Thyroid gland (tissue), 4 donors: ENCODE measurements around the gene TNFSF13.

Source experiments
- POLR2A ChIP-seq, 2 donors: fragments of 450-650 bp; IDR thresholded peaks; one replicate each; pipeline ENCODE4 v1.6.1; 2017; ENCODE audit warnings: antibody characterized with exemption in 2 of 2, mild to moderate bottlenecking in 2 of 2, moderate library complexity in 1 of 2
- TF ChIP-seq, protein P1 (sequence below), 6 experiments: fragments of 200-600 bp in 3 of 6; fragments of 450-650 bp in 3 of 6; sonication (generic) in 3 of 6; IDR thresholded peaks; one replicate each; pipeline ENCODE4 v1.5.1; 2016 to 2019; ENCODE audit warnings: antibody characterized with exemption in 6 of 6, mild to moderate bottlenecking in 2 of 6, inconsistent platforms in 1 of 6, moderate library complexity in 1 of 6

DNA sequence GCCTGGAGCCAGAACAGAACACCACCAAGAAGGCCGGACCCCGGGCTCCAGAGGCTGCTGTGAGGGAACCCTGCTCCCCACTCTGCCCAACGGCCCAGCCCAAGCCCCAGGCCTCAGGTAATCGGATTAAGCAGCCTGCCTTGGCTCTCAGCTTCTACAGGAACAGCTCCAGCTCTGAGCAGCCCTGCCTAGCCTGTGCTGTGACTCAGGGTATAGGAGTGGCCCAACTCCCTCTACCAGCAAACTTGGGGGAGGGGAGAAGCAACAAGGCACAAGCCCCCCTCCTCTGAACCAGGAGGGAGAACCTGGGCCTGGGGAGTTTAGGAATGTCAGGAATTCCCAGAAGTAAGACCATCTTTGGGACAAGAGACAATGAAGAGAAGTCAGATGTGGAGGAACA, 32.2 kb downstream of the TNFSF13 start:
- TF ChIP-seq, protein P1, sequence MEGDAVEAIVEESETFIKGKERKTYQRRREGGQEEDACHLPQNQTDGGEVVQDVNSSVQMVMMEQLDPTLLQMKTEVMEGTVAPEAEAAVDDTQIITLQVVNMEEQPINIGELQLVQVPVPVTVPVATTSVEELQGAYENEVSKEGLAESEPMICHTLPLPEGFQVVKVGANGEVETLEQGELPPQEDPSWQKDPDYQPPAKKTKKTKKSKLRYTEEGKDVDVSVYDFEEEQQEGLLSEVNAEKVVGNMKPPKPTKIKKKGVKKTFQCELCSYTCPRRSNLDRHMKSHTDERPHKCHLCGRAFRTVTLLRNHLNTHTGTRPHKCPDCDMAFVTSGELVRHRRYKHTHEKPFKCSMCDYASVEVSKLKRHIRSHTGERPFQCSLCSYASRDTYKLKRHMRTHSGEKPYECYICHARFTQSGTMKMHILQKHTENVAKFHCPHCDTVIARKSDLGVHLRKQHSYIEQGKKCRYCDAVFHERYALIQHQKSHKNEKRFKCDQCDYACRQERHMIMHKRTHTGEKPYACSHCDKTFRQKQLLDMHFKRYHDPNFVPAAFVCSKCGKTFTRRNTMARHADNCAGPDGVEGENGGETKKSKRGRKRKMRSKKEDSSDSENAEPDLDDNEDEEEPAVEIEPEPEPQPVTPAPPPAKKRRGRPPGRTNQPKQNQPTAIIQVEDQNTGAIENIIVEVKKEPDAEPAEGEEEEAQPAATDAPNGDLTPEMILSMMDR (IDR thresholded peaks at IDR 0.05) = no peak
- TF ChIP-seq POLR2A (IDR thresholded peaks at IDR 0.05) = no peak
